ENCODE results near the gene TSPEAR.

The TSPEAR gene

DNA sequence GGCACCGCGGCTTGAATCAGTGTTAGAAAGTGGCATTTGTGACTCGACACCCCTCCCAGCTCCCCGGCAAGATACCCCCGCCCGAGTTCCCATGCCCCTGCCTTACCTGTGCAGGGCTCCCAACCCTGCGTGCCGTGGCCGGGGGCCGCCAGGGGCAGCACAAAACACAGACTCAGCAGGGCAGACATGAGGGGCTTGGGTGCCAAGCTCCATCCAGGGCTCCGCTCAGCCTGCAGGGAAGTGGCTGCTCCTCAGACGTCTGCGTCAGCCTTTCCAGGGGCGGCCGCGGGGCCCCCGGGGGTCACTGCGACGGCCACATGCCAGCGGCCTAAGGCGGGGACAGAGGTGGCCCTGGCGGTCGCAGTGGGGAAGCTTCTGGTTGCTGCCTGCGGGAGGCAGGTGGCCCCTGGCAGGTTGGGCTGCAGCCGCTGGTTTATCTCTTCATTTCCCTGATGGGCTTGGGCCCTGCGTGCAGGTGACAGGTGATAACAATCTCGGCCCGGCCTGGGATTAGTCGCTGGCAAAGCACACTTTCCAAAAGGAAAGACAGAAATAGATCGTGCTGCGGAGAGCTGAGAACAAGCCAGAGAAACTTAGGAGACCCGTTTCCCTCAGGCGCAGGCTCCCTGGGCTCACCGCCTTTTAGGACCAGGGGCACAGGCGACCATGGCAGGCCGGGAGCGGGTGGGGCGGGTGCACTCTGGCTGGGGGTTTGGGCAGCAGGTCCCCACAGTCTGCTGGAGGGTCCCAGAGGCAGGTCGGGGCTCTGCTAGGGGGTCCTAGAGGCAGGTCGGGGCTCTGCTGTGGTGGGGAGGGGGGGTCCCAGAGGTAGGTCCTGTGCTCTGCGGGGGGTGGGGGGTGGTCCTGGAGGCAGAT lies at the start of gene TSPEAR:
Gene TSPEAR, minus strand, starts transcription at position 246 of the 876 bp plus-strand sequence. Its CDS starts 58 bp downstream, at position 188.
- DNase-seq = peak in 1 of 10 donors; percentile 64
- intact Hi-C loops (cut with DNase I) = no loop called here

DNA sequence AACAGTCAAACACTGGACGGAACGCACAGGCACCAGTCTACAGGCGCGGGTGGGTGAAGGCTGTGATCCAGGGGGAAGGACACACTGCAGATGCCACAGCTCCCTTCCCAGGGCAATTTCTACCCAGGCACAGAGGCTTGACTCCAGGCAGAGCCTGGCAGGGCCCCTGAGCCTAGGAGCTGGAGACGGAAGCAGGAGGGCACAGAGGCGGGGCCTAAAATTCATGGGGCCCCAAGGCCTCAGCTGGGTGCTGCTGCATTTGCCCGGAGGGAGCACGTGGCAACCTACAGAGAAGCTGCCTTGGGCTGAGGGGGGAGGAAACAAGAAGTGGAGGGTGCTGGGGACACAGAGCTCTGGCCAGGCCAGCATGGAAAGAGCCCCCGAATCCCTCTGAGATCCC lies 49.0 kb upstream of the TSPEAR start:
- DNase-seq = peak in 2 of 10 donors; percentile 51 to 68
- intact Hi-C loops (cut with DNase I) = no loop called here

DNA sequence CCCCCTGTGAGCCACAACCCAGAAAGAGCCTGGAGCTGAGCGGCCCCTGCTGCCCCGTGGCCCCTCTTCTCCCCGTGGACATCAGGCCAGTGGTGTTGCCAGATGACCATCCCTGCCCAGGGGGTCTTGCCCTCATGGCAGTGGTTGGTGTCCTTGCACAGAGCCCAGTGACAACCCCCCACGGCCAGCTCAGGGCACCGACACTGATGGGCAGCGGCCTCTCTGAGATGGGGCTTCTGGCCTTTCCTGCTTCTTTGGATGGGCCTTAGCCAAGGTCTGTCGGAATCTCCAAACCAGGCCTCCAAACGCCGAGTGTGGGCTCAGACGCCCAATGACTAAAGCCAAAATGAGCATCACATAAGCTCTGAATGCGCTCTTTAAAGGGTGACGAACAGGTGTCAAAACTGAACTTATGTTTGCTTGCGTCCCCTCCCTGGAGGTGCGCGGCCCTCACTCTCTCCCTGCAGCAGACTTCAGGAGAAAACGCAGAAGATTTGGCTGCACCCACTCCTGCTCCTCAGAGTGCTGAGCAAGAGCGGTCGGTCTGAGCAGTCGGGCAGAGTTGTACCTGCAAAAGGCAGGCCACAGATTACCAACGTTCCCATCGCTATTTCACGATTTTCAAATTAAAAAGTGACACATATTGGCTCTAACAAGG lies 48.4 kb upstream of the TSPEAR start:
- intact Hi-C loops (cut with DNase I) = no loop called here
- peak in 2 of 10 donors; percentile 39 to 40 for DNase-seq

DNA sequence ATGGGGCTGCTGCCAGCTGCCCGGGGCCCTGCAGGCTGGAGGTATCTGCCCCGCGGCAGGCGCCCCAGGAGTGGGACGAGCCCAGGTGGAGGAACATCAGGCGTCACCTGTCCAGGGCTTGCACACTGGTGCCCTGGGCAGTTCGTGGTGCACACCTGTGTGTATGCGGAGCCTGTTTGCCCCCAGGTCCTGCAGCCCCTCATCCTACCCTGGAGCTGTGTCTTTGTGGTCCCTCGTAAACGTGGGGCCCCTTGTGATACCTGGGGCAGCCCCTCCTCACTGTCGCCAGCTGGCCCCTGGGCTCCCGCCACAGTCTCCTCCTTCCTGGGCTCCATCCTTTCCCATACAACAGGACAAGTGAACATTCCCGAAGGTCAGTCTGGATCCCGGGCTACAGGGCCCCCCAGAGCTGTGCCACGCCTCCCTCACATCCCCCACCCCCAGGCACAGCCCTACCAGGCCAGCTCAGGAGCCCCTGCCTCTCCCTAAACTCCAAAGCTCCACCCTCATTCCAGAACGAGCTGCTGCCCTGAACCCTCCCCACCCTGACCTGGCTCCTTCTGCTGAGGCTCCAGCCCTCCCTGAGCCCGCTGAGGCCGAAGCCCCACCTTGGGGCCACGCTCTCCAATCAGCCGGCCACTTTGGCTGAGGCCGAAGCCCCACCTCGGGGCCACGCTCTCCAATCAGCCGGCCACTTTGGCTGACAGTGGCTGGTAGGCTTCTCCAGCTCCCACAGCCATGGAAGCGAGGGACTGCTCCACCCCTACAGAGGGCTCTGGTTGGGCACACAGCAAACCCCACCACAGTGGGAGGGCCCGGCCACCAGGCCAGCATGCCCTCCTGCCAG lies 47.6 kb upstream of the TSPEAR start:
- peak in 3 of 10 donors; percentile 40 to 82 (median 78) for DNase-seq
- intact Hi-C loops (cut with DNase I) = no loop called here

DNA sequence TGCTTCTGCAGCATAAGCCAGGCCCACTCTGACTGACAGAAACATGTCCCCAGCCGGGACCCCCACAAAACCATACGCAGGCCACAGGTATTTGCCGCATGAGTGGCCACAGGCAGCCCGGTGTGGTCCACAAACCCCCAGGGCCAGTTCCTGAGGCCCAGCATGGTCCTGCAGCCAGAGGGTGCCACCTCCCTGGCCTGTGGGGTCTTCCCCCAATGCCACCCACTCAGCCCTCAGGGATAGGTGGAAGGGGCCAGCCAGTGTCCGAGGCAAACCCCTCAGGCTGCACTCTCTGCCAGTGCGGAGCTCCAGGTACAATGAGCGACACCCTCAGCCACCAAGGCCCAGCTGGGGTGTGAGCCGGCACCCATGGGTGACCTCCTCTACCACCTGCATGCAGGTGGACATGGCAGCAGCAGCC lies 46.8 kb upstream of the TSPEAR start:
- peak in 3 of 10 donors; percentile 42 to 75 (median 69) for DNase-seq
- intact Hi-C loops (cut with DNase I) = no loop called here

DNA sequence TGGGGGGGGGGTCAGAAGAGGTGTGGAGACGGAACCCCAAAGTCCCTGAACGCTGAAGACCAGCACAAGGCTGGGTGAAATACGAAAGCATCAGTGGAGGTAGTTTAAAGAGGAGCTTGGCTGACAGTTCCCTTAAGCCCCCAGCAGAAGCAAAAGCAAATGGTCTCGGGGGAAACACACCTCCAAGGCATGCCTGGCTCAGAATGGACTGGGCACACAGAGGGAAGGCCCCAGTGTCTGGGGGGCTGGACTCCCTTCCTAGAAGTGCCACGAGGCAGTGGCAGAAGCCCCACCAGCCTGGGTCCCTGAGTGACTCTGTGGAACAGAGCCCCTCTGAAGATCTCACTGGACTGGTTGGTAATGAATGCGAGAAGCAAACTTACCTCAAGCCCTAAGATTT lies 46.4 kb upstream of the TSPEAR start:
- DNase-seq = peak in 1 of 10 donors; percentile 14
- intact Hi-C loops (cut with DNase I) = no loop called here

DNA sequence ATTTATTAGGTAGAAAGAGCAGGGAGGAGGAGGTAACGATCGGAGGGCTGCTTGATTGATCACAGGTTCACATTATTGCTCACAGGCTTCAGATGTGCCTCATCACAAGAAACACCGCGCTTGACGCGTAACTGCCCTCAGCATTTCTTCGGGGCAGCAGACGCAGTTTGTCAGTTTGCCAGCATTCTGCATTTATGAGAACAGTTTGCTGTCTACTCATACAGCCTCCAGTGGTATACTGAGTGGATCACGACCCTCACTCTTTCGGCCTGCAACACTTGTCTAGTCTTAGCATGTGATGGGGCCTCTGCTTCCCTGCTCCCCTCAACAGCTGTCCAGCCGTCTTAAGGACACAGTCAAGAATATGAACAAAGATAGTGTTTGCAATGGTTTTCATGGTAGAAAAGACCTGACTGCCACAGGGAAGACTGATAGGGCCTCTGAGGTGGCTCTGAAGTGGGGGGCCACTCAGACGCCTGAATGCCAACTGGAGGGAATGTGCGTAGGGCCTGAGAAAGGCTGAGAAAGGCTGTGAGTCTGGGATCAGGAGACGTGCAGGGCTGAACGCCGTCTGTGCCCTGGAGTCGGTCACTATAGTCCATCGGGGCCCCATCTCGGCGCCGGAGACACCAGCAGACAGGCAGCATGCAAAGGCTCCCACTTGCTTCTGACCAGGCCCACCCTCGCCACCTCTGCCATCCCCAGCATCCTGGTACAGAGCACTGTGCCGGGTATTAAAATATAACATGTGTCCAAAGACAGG lies 45.2 kb upstream of the TSPEAR start:
- intact Hi-C loops (cut with DNase I) = no loop called here

DNA sequence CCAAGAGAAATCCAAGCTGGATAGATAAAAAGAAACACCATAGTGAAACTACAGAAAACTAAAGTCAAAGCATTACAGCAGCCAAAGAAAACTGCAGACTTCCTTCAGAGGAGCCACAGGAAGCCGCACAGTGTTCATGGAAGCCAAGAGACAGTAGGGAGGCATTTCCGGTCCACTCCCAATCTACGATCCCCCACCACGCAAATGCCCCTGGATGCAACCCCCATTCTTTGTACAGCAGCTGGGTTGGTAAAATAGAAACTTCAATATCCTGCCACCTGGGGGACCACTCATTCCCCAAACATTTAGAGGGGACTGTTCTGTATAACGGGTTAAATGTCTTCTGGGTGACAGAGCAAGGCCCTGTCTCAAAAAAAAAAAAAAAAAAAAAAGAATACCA lies 43.9 kb upstream of the TSPEAR start:
- intact Hi-C loops (cut with DNase I) = no loop called here
- DNase-seq = peak in 1 of 10 donors; percentile 20

More for the DNA sequence above, 45.2 kb upstream of the TSPEAR start:
- peak in 3 of 10 donors; percentile 40 to 63 (median 61) for DNase-seq

DNA sequence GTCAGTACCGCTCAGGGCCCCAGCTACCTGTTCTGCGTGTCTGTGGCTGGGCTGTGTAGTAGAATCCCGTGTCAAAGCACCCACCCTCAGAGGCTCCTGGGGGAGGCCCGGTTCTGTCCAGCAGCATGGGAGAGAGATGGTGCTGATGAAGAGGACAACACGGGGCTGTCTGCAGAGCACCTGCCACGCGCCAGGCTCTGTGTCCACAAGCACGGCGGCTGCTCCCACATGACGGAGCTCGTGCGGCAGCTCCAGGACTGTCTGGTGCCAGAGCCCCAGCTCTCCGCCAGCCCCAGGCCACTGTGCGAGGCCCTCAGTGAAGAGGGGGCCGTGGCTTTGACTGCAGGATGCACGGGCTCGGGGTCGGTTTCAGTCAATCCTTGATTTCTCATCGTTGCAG lies 42.0 kb upstream of the TSPEAR start:
- peak in 2 of 10 donors; percentile 60 to 73 for DNase-seq
- intact Hi-C loops (cut with DNase I) = no loop called here

DNA sequence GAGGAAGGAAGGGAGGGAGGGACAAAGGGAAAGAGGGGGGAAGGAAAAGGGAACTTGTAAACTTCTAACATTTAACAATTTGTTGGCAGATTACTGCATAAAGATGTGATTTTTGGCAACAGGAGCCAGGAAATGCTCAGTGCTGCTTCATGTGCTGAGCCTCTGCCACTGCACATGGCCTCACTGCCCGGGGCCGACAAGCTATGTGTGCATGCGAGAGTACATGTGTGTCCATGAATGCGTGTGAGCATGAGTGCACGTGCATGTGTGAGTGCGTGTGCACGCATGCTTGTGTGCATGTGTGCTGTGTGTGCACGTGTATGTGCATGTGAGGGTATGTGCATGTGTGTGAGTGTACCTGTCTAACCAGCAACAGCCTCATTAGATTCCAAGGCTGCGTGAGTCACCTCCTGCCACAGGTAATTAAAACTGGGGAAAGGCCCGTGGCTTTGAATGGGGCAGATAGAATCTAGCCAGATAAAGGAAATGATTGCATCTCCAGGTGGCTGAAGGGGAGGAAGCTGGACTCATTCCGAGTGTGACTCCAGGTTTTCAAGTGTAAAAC lies 41.4 kb upstream of the TSPEAR start:
- intact Hi-C loops (cut with DNase I) = no loop called here
- DNase-seq = peak in 1 of 10 donors; percentile 25

DNA sequence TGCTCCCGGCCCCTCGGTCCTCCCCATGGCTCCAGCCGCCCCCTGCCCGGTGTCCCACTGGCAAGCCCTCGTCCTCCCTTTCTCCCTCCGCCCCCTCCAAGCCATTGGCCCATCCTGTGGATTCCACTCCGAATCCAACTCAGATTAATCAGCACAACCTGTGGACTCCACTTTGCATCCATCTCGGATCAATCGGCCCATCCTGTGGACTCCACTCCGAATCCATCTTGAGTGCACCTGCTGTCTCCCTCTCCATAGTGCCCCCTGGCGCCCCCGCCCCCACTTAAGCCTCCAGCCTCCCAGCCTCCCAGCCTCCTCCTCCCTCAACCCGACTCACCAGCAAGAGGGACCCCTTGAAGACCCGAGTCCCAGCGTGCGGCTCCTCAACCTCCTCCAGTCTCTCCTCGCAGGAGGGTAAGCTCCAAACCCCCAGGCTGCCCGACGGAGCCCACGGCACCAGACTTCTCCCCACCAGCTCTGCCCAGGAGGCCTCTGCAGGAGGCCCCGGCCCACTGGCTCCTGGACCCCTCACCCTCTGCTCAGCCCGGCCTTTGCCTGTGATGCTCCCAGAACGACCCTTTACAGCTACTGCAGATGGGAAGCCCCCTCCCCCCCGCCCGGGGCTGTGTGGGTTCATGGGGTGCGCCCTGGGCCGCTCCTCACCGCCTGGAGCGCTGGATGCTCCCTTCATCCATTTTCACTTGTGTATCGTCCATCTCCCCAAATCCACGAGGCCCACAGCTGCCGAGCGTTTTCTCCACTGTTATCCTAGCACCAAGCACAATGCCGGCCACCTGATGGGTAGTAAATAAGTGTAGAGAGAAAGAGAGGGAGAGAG lies 40.6 kb upstream of the TSPEAR start:
- peak in 3 of 10 donors; percentile 16 to 71 (median 29) for DNase-seq
- intact Hi-C loops (cut with DNase I) = no loop called here

DNA sequence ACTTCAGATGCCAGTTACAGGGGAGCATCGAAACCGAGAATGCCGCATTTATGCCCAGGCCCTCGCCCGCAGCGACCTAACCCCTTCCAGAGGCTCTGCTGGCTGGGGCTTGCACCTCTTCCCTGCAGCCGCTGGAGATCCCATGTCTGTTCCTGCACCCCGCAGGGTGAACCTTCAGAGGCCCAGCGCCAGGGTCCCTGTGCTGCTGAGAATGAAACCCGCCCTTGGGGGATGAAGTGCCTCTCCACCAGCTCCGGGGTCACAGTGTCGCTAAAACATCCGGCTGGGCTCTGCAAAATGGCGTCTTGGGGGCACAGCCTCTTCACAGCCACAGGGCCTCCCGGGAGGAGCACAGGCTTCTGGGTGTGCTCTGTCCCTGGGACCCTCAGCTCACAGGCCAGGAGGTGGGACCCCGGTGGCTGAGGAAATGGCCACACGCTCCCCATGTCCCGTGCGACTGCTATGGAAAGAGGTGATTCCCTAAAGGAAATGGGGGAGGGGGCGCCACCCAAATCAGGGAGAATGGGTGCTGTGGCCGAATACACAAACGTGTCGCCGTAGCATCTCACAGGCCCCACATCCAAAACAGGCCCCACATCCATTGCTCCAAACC lies 39.9 kb upstream of the TSPEAR start:
- intact Hi-C loops (cut with DNase I) = no loop called here
- peak in 3 of 10 donors; percentile 22 to 65 (median 57) for DNase-seq

DNA sequence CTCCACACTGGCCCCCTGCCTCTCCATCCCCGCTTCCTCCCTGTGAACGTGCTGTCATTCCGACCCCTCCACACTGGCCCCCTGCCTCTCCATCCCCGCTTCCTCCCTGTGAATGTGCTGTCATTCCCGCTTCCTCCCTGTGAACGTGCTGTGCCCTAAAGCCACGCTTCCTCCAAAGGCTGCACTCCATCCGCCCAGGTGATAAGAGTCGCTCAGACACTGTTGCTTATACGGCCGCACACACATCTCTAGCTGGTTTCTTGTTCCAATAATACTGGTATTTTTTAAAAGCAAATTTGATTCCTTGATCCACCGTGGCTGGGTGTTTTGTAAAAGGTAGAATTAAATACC lies 39.3 kb upstream of the TSPEAR start:
- intact Hi-C loops (cut with DNase I) = no loop called here
- peak in 1 of 10 donors; percentile 40 for DNase-seq

DNA sequence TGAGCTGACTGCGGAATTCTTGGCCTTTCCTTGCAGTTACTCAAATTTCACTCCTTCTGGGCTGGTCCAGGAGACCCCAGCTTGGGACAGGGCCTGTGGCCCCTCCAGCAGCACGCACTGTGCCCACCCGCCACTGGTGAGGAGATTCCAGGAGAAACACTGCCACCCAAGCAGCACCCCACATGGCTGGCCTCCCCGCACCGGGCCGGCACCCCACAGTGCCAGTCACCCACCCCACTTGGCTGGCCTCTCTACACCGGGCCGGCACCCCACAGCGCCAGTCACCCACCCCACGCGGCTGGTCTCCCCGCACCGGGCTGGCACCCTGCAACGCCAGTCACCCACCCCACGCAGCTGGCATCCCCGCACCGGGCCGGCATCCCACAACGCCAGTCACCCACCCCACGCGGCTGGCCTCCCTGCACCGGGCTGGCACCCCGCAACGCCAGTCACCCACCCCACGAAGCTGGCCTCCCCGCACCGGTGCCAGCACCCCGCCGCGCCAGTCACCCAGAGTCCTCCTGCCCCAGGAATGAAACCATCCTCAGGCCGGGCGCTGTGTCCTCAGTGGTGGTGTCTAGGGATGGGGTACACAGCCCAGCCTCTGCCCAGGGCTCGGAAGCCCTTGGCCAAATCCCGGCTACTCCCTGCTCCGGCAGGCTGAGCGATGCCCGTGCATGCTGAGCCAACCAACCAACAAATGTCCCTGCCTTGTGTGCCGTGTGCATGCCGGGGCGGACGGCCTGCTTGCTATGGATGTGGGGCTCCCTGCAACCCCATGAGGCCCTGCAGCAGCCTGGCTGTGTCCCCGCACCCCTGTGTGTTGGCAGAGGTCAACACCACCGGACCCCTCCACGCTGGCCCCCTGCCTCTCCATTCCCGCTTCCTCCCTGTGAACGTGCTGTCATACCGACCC lies 38.6 kb upstream of the TSPEAR start:
- intact Hi-C loops (cut with DNase I) = no loop called here
- DNase-seq = peak in 2 of 10 donors; percentile 70 to 79

DNA sequence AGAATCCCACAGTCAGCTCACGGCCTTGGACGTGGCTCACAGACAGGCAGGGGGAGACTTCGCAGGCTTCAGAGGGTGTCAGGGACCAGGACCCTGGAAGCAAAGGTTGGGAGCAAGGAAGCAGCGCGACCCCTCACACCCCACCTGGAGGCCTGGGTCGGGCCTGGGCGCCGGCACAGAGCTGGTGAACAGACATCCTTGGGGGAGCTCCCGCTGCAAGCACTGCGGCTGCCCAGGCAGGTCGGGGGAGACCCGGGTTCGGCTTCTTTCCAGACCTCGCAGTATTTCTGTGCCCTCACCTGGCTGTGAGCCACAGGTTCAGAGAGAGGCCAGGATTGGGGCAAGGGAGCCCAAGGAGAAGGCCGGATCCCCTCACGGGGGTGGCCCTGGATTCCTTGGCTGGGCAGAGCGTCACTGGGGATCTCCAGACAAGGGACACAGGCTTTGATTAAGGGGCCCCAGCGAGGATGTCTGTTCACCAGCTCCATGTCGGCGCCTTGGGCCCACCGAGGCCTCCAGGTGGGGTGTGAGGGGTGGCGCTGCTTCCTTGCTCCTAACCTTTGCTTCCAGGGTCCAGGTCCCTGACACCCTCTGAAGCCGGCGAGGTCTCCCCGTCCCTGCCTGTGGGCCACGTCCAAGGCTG lies 37.9 kb upstream of the TSPEAR start:
- intact Hi-C loops (cut with DNase I) = no loop called here
- DNase-seq = peak in 2 of 10 donors; percentile 54 to 79

DNA sequence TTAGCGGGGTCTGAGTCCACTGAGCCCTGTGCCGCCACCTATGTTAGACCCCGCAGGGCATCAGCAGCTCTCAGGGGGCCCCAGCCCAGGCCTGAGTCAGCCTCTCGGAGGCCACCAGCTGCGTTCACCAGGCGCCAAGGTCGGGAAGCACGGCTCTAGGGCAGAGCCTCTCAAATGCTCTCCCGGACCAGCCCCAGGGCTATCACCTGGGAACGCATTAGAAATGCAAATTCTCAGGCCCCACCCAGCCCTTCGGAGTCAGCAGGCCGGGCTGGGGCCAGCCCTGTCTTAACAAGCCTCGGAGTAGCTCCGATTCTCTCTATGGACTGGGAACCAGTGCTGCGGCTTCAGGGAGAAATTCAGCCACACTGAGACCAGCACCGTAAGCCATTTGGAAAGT lies 37.2 kb upstream of the TSPEAR start:
- intact Hi-C loops (cut with DNase I) = no loop called here
- peak in 2 of 10 donors; percentile 39 to 40 for DNase-seq

All from posterior cingulate gyrus (tissue), 11 donors.